H9 (cell line): Measurements from ENCODE around the gene AKT1. TPM values are rescaled to one million over a fixed set of nuclear protein-coding genes. Genes with fewer than 3 reads are reported as not detected.

Source experiments
- DNase-seq: peaks from one replicate; pipeline ENCODE4 v3.0.0-alpha.2; 2017
- H2AFZ ChIP-seq: one replicate; pipeline ENCODE4 v1.6.1; 2013; ENCODE audit warnings: mild to moderate bottlenecking, low read length, control low read depth, moderate library complexity
- H2AK5ac ChIP-seq: 2 replicates; pipeline ENCODE4 v1.6.1; 2013; ENCODE audit warnings: low read length, control low read depth, mixed read lengths; ENCODE audit not compliant: insufficient read length
- H2BK120ac ChIP-seq: one replicate; pipeline ENCODE4 v1.6.1; 2013; ENCODE audit warnings: low read depth, mild to moderate bottlenecking, low read length, control low read depth, inconsistent platforms; ENCODE audit not compliant: poor library complexity, severe bottlenecking
- H2BK12ac ChIP-seq: 2 replicates; pipeline ENCODE4 v1.6.1; 2013; ENCODE audit warnings: low read length, control low read depth, mixed read lengths, low read depth; ENCODE audit not compliant: insufficient read length
- H2BK15ac ChIP-seq: 2 replicates; pipeline ENCODE4 v1.6.1; 2013; ENCODE audit warnings: low read depth, low read length, control low read depth
- H2BK20ac ChIP-seq: one replicate; pipeline ENCODE4 v1.6.1; 2013; ENCODE audit warnings: low read depth, mild to moderate bottlenecking, low read length, control low read depth, inconsistent platforms; ENCODE audit not compliant: poor library complexity, severe bottlenecking
- H2BK5ac ChIP-seq: 2 replicates; pipeline ENCODE4 v1.6.1; 2013; ENCODE audit warnings: low read length, control low read depth, mixed read lengths; ENCODE audit not compliant: insufficient read length
- H3K14ac ChIP-seq: 2 replicates; pipeline ENCODE4 v1.6.1; 2013; ENCODE audit warnings: low read length, control low read depth; ENCODE audit not compliant: insufficient read depth
- H3K18ac ChIP-seq: 2 replicates; pipeline ENCODE4 v1.6.1; 2013; ENCODE audit warnings: low read depth, mild to moderate bottlenecking, mixed read lengths, low read length, control low read depth; ENCODE audit not compliant: insufficient read length
- H3K23ac ChIP-seq: 2 replicates; pipeline ENCODE4 v1.6.1; 2013; ENCODE audit warnings: low read length, control low read depth, mixed read lengths, low read depth; ENCODE audit not compliant: insufficient read length
- H3K23me2 ChIP-seq: 2 replicates; pipeline ENCODE4 v1.6.1; 2013; ENCODE audit warnings: low read depth, mild to moderate bottlenecking, mixed read lengths, low read length, control low read depth; ENCODE audit not compliant: insufficient read length, poor library complexity, severe bottlenecking
- H3K27ac ChIP-seq: 2 replicates; pipeline ENCODE4 v1.5.1; 2013; ENCODE audit warnings: low read length, control low read depth, mixed read lengths, low read depth; ENCODE audit not compliant: insufficient read length
- H3K27me3 ChIP-seq: 2 replicates; pipeline ENCODE4 v1.6.1; 2013; ENCODE audit warnings: low read length, control low read depth, inconsistent platforms; ENCODE audit not compliant: insufficient read depth
- H3K4ac ChIP-seq: 2 replicates; pipeline ENCODE4 v1.6.1; 2013; ENCODE audit warnings: low read depth, mild to moderate bottlenecking, control low read depth, inconsistent platforms, low read length, moderate library complexity
- H3K4me1 ChIP-seq: 2 replicates; pipeline ENCODE4 v1.6.1; 2013; ENCODE audit warnings: low read length, control low read depth, inconsistent platforms; ENCODE audit not compliant: insufficient read depth
- H3K4me2 ChIP-seq: 2 replicates; pipeline ENCODE4 v1.6.1; 2013; ENCODE audit warnings: low read length, control low read depth, mixed read lengths; ENCODE audit not compliant: insufficient read length, insufficient read depth
- H3K56ac ChIP-seq: 2 replicates; pipeline ENCODE4 v1.6.1; 2013; ENCODE audit warnings: low read depth, mild to moderate bottlenecking, mixed read lengths, low read length, control low read depth; ENCODE audit not compliant: insufficient read length
- H3K79me1 ChIP-seq: 2 replicates; pipeline ENCODE4 v1.6.1; 2013; ENCODE audit warnings: low read depth, mild to moderate bottlenecking, moderate library complexity, low read length, control low read depth, inconsistent platforms; ENCODE audit not compliant: insufficient read depth, poor library complexity, severe bottlenecking
- H3K79me2 ChIP-seq: 2 replicates; pipeline ENCODE4 v1.6.1; 2013; ENCODE audit warnings: low read length, control low read depth, inconsistent platforms; ENCODE audit not compliant: insufficient read depth
- H3K9ac ChIP-seq: 2 replicates; pipeline ENCODE4 v1.6.1; 2013; ENCODE audit warnings: low read length, control low read depth, mixed read lengths; ENCODE audit not compliant: insufficient read length; ENCODE audit errors: extremely low read depth
- H3K9me3 ChIP-seq: one replicate; pipeline ENCODE4 v1.6.1; 2013; ENCODE audit warnings: low read depth, low read length, inconsistent platforms; ENCODE audit not compliant: control insufficient read depth
- H3T11ph ChIP-seq: one replicate; pipeline ENCODE4 v1.6.1; 2013; ENCODE audit warnings: mild to moderate bottlenecking, low read length, control low read depth, inconsistent platforms
- H4K20me1 ChIP-seq: one replicate; pipeline ENCODE4 v1.6.1; 2013; ENCODE audit not compliant: control insufficient read depth, insufficient read length, insufficient read depth
- H4K5ac ChIP-seq: 2 replicates; pipeline ENCODE4 v1.6.1; 2013; ENCODE audit warnings: low read depth, mild to moderate bottlenecking, mixed read lengths, low read length, control low read depth; ENCODE audit not compliant: insufficient read length
- H4K8ac ChIP-seq: replicated peaks from 2 replicates; pipeline ENCODE4 v1.6.1; 2013; ENCODE audit warnings: low read length, control low read depth, mixed read lengths, low read depth; ENCODE audit not compliant: insufficient read length
- H4K91ac ChIP-seq: 2 replicates; pipeline ENCODE4 v1.6.1; 2013; ENCODE audit warnings: low read depth, mild to moderate bottlenecking, moderate library complexity, mixed read lengths, low read length, control low read depth; ENCODE audit not compliant: insufficient read length
- H3K27ac Mint-ChIP-seq, 3 experiments: 2 replicates in 2 of 3; 3 replicates in 1 of 3; pipeline ENCODE4 v1.8.0; 2020 to 2021; ENCODE audit warnings: mixed read lengths in 3 of 3, mild to moderate bottlenecking in 1 of 3, moderate library complexity in 1 of 3
- H3K27me3 Mint-ChIP-seq: 2 replicates; pipeline ENCODE4 v1.8.0; 2021; ENCODE audit warnings: low read depth, mild to moderate bottlenecking, moderate library complexity, mixed read lengths
- H3K36me3 Mint-ChIP-seq, 3 experiments: 2 replicates in 2 of 3; 3 replicates in 1 of 3; pipeline ENCODE4 v1.8.0; 2020 to 2021; ENCODE audit warnings: low read depth in 3 of 3, mixed read lengths in 3 of 3; ENCODE audit not compliant: insufficient read depth in 1 of 3
- H3K4me1 Mint-ChIP-seq, 2 experiments: 2 replicates each; pipeline ENCODE4 v1.8.0; 2020; ENCODE audit warnings: mixed read lengths in 2 of 2
- H3K4me3 Mint-ChIP-seq, 2 experiments: 2 replicates in 1 of 2; 3 replicates in 1 of 2; pipeline ENCODE4 v1.8.0; 2020 to 2021; ENCODE audit warnings: mild to moderate bottlenecking in 2 of 2, mixed read lengths in 2 of 2, moderate library complexity in 1 of 2
- H3K9me3 Mint-ChIP-seq, 2 experiments: 2 replicates in 1 of 2; 3 replicates in 1 of 2; pipeline ENCODE4 v1.8.0; 2020; ENCODE audit warnings: mild to moderate bottlenecking in 2 of 2, mixed read lengths in 2 of 2, moderate library complexity in 1 of 2
- CTCF ChIP-seq: fragments of 200-600 bp; sonication (generic); conservative IDR thresholded peaks from 3 replicates; pipeline ENCODE4 v1.8.0; 2021; ENCODE audit warnings: antibody characterized with exemption, mild to moderate bottlenecking
- WGBS: extraction: QIAGEN DNeasy Blood & Tissue Kit; methylation state at CpG from one replicate; pipeline ENCODE4 v1.1.7; 2013; ENCODE audit warnings: missing lambda C conversion rate, low lambda C conversion rate, mixed read lengths; ENCODE audit not compliant: insufficient read length; ENCODE audit errors: extremely low coverage; 5-methylcytosine and 5-hydroxymethylcytosine counted together
- total RNA-seq: library from RNA; stranded (reverse); gene quantifications from 2 replicates; pipeline ENCODE4 v1.2.1, GENCODE V29; 2021

The AKT1 gene
- total RNA-seq, 1 experiment from 2014 or later, result 101 TPM

- peak overlapping the region; percentile 58 for H3K4me2 ChIP-seq
- peaks cover 9% of the 10 kb centered on the region for H3K23me2 ChIP-seq
- Mint-ChIP-seq H3K36me3 (peaks cover 6 to 16% (median 14%) of the 10 kb centered on the region in 3 experiments; a peak in 6 of 7 replicates), H3K4me1 (peaks cover 33 to 57% of the 10 kb centered on the region in 2 experiments), H3K27me3 (peaks cover 38% of the 10 kb centered on the region), H3K9me3 (no peaks in the 10 kb centered on the region; a peak in 1 of 5 replicates), H3K27ac (peak overlapping the region in 1 of 3 experiments; percentile 86; a peak in 2 of 7 replicates), H3K4me3 (peak overlapping the region; percentile 75 to 89)
- H2BK20ac ChIP-seq, result no peak overlapping the region
- H2BK120ac ChIP-seq, result no peak overlapping the region
- peaks cover 3% of the 10 kb centered on the region for H3K79me1 ChIP-seq
- no peak overlapping the region for H2BK15ac ChIP-seq
- no peak overlapping the region for H3K27ac ChIP-seq
- no peak overlapping the region for H3K56ac ChIP-seq
- peaks cover 6% of the 10 kb centered on the region; the same call in 1 of the 2 replicates for H3K4me1 ChIP-seq
- TF ChIP-seq CTCF, result no peak
- peaks cover 6% of the 10 kb centered on the region; the same call in 1 of the 2 replicates for H3K27me3 ChIP-seq
- H2BK12ac ChIP-seq, result no peak overlapping the region
- DNase-seq, result peak; percentile 49
- H4K91ac ChIP-seq, result no peak overlapping the region
- no peaks in the 10 kb centered on the region for H4K20me1 ChIP-seq
- H3K14ac ChIP-seq, result no peak overlapping the region; the same call in 1 of the 2 replicates
- no peak overlapping the region for H4K5ac ChIP-seq
- H3K23ac ChIP-seq, result no peak overlapping the region
- no peak overlapping the region for H3K4ac ChIP-seq
- no peaks in the 10 kb centered on the region for H3K9me3 ChIP-seq
- H3K79me2 ChIP-seq, result no peaks in the 10 kb centered on the region; the same call in 1 of the 2 replicates
- no CpG with 5 or more reads among the region's 16 CpGs for WGBS
- H2BK5ac ChIP-seq, result no peak overlapping the region
- H3K9ac ChIP-seq, result peak overlapping the region; percentile 5
- no peak overlapping the region for H3T11ph ChIP-seq
- H2AK5ac ChIP-seq, result no peak overlapping the region
- no peak overlapping the region for H4K8ac ChIP-seq
- no peak overlapping the region for H2AFZ ChIP-seq
- no peak overlapping the region for H3K18ac ChIP-seq
Observed at GRCh38 chr14:104794631-104794992, 936 bp downstream of the AKT1 start.
